Breast epithelium (tissue), 4 donors: ENCODE results near the gene NIF3L1. TPM values are rescaled to one million over a fixed set of nuclear protein-coding genes. Genes with fewer than 3 reads are reported as not detected.

Source experiments
- DNase-seq, 2 donors: peaks; one replicate each; pipeline ENCODE4 v3.0.0-alpha.2; 2019; ENCODE audit warnings: low spot score in 2 of 2
- H3K27ac ChIP-seq, 2 donors: fragments of 200-600 bp; sonication (generic) in 1 of 2; one replicate each; pipeline ENCODE4 v1.5.1; 2016 to 2019; ENCODE audit warnings: mild to moderate bottlenecking in 1 of 2
- H3K27me3 ChIP-seq, 2 donors: fragments of 200-600 bp; sonication (generic) in 1 of 2; one replicate each; pipeline versions ENCODE4 v1.5.1 to v1.6.0; 2017 to 2019; ENCODE audit warnings: control low read depth in 1 of 2, mild to moderate bottlenecking in 1 of 2
- H3K36me3 ChIP-seq: fragments of 200-600 bp; one replicate; pipeline ENCODE4 v1.5.1; 2019
- H3K4me1 ChIP-seq, 2 donors: fragments of 200-600 bp; sonication (generic); one replicate each; pipeline ENCODE4 v1.5.1; 2016 to 2019; ENCODE audit warnings: control low read depth in 1 of 2
- H3K4me3 ChIP-seq, 3 donors: fragments of 200-600 bp; sonication (generic); 1 replicate in 2 of 3; 2 replicates in 1 of 3; pipeline ENCODE4 v1.5.1; 2016 to 2019; ENCODE audit warnings: mild to moderate bottlenecking in 3 of 3, moderate library complexity in 2 of 3
- H3K9me3 ChIP-seq, 2 donors: fragments of 200-600 bp; sonication (generic) in 1 of 2; one replicate each; pipeline ENCODE4 v1.5.1; 2016 to 2019; ENCODE audit warnings: control low read depth in 1 of 2
- CTCF ChIP-seq, 3 donors: fragments of 450-650 bp; IDR thresholded peaks; one replicate each; pipeline ENCODE4 v1.5.1; 2016 to 2017; ENCODE audit warnings: antibody characterized with exemption in 3 of 3, mild to moderate bottlenecking in 3 of 3, moderate library complexity in 3 of 3
- POLR2A ChIP-seq: fragments of 450-650 bp; IDR thresholded peaks from one replicate; pipeline ENCODE4 v1.6.1; 2016; ENCODE audit warnings: antibody characterized with exemption, mild to moderate bottlenecking, moderate library complexity
- POLR2AphosphoS5 ChIP-seq, 3 donors: sonication (generic); formaldehyde crosslinking; IDR thresholded peaks; one replicate each; pipeline ENCODE4 v1.6.1; 2017; ENCODE audit warnings: antibody characterized with exemption in 3 of 3
- intact Hi-C: fragments of 100-400 bp; cut with DNase I; formaldehyde crosslinking; loops from one replicate; pipeline ENCODE4 v1.15.1; 2023; ENCODE audit warnings: low total_unique reads
- total RNA-seq, 3 donors: library from RNA; depleted of rRNA; stranded (reverse); fragments of >200 nt; gene quantifications; one replicate each; pipeline ENCODE4 v1.1.0, GENCODE V29; 2016

Gene NIF3L1
- total RNA-seq, 3 donors from 2014 or later = 20.3 to 34.0 (median 26.5) TPM

- H3K36me3 ChIP-seq = peaks cover 7% of the 10 kb centered on the region
- no peak overlapping the region for H3K27ac ChIP-seq
- TF ChIP-seq POLR2AphosphoS5 (IDR thresholded peaks at IDR 0.05) = no peak
- TF ChIP-seq POLR2A = no peak
- TF ChIP-seq CTCF (IDR thresholded peaks at IDR 0.05) = no peak
- no peaks in the 10 kb centered on the region for H3K9me3 ChIP-seq
- intact Hi-C loops = loop anchor here (5.0 kb wide), 1 partner anchor 368 kb away; no protein-coding TSS in a partner anchor
- H3K27me3 ChIP-seq = no peaks in the 10 kb centered on the region
- H3K4me1 ChIP-seq = no peaks in the 10 kb centered on the region
- no peak overlapping the region for H3K4me3 ChIP-seq
- DNase-seq = no peak
Observed at GRCh38 chr2:200929334-200930249, 40.4 kb downstream of the NIF3L1 start.

- no peaks in the 10 kb centered on the region for H3K27me3 ChIP-seq
- H3K36me3 ChIP-seq = peaks cover 7% of the 10 kb centered on the region
- H3K9me3 ChIP-seq = no peaks in the 10 kb centered on the region
- intact Hi-C loops = loop anchor here (5.0 kb wide), 1 partner anchor 366 kb away; no protein-coding TSS in a partner anchor
- no peak overlapping the region for H3K4me3 ChIP-seq
- no peak for TF ChIP-seq POLR2A
- no peak for TF ChIP-seq CTCF (IDR thresholded peaks at IDR 0.05)
- TF ChIP-seq POLR2AphosphoS5 (IDR thresholded peaks at IDR 0.05) = no peak
- DNase-seq = no peak
- no peaks in the 10 kb centered on the region for H3K4me1 ChIP-seq
- H3K27ac ChIP-seq = no peak overlapping the region
Observed at GRCh38 chr2:200930947-200931626, 41.9 kb downstream of the NIF3L1 start.

- Histone ChIP-seq H3K9me3 (no peaks in the 10 kb centered on the region), H3K36me3 (peaks cover 11% of the 10 kb centered on the region), H3K27ac (no peak overlapping the region), H3K4me3 (no peak overlapping the region), H3K27me3 (no peaks in the 10 kb centered on the region), H3K4me1 (no peaks in the 10 kb centered on the region)
- intact Hi-C loops = no loop called here
- DNase-seq = no peak
- no peak for TF ChIP-seq CTCF (IDR thresholded peaks at IDR 0.05)
Observed at GRCh38 chr2:200939832-200940231, 50.7 kb downstream of the NIF3L1 start.

GRCh38 chr2:200943527-200944105, 54.4 kb downstream of the NIF3L1 start:
- intact Hi-C loops = loop anchor here (2.0 kb wide), 1 partner anchor 43 kb away; no protein-coding TSS in a partner anchor
- TF ChIP-seq POLR2A (no peak), POLR2AphosphoS5 (IDR thresholded peaks at IDR 0.05) (no peak), CTCF (IDR thresholded peaks at IDR 0.05) (no peak)
- no peak for DNase-seq
- H3K4me3 ChIP-seq = no peak overlapping the region
- no peaks in the 10 kb centered on the region for H3K27me3 ChIP-seq
- H3K36me3 ChIP-seq = peaks cover 17% of the 10 kb centered on the region
- H3K4me1 ChIP-seq = no peaks in the 10 kb centered on the region
- H3K27ac ChIP-seq = no peak overlapping the region
- no peaks in the 10 kb centered on the region for H3K9me3 ChIP-seq
